WTC11 (cell line): Measurements from ENCODE around the gene ADAMTS12. TPM values are rescaled to one million over a fixed set of nuclear protein-coding genes. Genes with fewer than 3 reads are reported as not detected.

ENCODE experiments used
- AR ChIP-seq: fragments of 250-450 bp; sonication (Bioruptor Pico); IDR thresholded peaks from 2 replicates; pipeline ENCODE4 v1.9.0; 2021; ENCODE audit warnings: mild to moderate bottlenecking
- ARID4B ChIP-seq: sonication (generic); formaldehyde crosslinking; IDR thresholded peaks from 2 replicates; pipeline ENCODE4 v1.8.0; 2023; ENCODE audit warnings: missing genetic modification reagents, mild to moderate bottlenecking, borderline replicate concordance
- CREM ChIP-seq: sonication (generic); formaldehyde crosslinking; IDR thresholded peaks from 2 replicates; pipeline ENCODE4 v1.8.1; 2022; ENCODE audit warnings: mild to moderate bottlenecking, missing genetic modification reagents, moderate library complexity
- ELF4 ChIP-seq: sonication (generic); formaldehyde crosslinking; IDR thresholded peaks from 2 replicates; pipeline ENCODE4 v1.8.1; 2022; ENCODE audit warnings: low read depth, mild to moderate bottlenecking, moderate library complexity, missing genetic modification reagents
- EMX1 ChIP-seq: fragments of 250-450 bp; sonication (Bioruptor Pico); IDR thresholded peaks from 2 replicates; pipeline ENCODE4 v1.8.0; 2021; ENCODE audit warnings: mild to moderate bottlenecking
- ERG ChIP-seq: fragments of 250-450 bp; sonication (Bioruptor Pico); IDR thresholded peaks from 2 replicates; pipeline ENCODE4 v1.8.0; 2021; ENCODE audit warnings: mild to moderate bottlenecking
- ESRRA ChIP-seq: sonication (generic); formaldehyde crosslinking; IDR thresholded peaks from 2 replicates; pipeline ENCODE4 v1.8.1; 2022; ENCODE audit warnings: mild to moderate bottlenecking, missing genetic modification reagents, borderline replicate concordance
- FOXP1 ChIP-seq: sonication (generic); formaldehyde crosslinking; IDR thresholded peaks from 2 replicates; pipeline ENCODE4 v1.8.0; 2022; ENCODE audit warnings: missing genetic modification reagents, mild to moderate bottlenecking, moderate library complexity, borderline replicate concordance
- GABPB1 ChIP-seq: sonication (generic); formaldehyde crosslinking; IDR thresholded peaks from 2 replicates; pipeline ENCODE4 v1.8.1; 2023; ENCODE audit warnings: mild to moderate bottlenecking, missing genetic modification reagents
- GRHL2 ChIP-seq: fragments of 250-450 bp; sonication (Bioruptor Pico); IDR thresholded peaks from 2 replicates; pipeline ENCODE4 v1.8.0; 2022; ENCODE audit warnings: mild to moderate bottlenecking, moderate library complexity; ENCODE audit not compliant: insufficient replicate concordance, severe bottlenecking
- JAZF1 ChIP-seq: fragments of 250-450 bp; sonication (Bioruptor Pico); IDR thresholded peaks from 2 replicates; pipeline ENCODE4 v1.9.0; 2021; ENCODE audit warnings: moderate library complexity, mild to moderate bottlenecking, inconsistent platforms
- NR2C2 ChIP-seq: sonication (generic); formaldehyde crosslinking; IDR thresholded peaks from 2 replicates; pipeline ENCODE4 v1.8.0; 2022; ENCODE audit warnings: mild to moderate bottlenecking, missing genetic modification reagents
- PREB ChIP-seq: sonication (generic); formaldehyde crosslinking; IDR thresholded peaks from 2 replicates; pipeline ENCODE4 v1.8.1; 2022; ENCODE audit warnings: mild to moderate bottlenecking, missing genetic modification reagents, moderate library complexity, borderline replicate concordance
- RORB ChIP-seq: fragments of 250-450 bp; sonication (Bioruptor Pico); IDR thresholded peaks from 2 replicates; pipeline ENCODE4 v1.9.0; 2021; ENCODE audit warnings: mild to moderate bottlenecking
- TCF7 ChIP-seq: sonication (generic); formaldehyde crosslinking; IDR thresholded peaks from 2 replicates; pipeline ENCODE4 v1.8.0; 2022; ENCODE audit warnings: mild to moderate bottlenecking, low read depth, missing genetic modification reagents, moderate library complexity
- TP53 ChIP-seq: sonication (generic); formaldehyde crosslinking; IDR thresholded peaks from 2 replicates; pipeline ENCODE4 v1.8.1; 2023; ENCODE audit warnings: mild to moderate bottlenecking, missing genetic modification reagents
- USF1 ChIP-seq: sonication (generic); formaldehyde crosslinking; IDR thresholded peaks from 2 replicates; pipeline ENCODE4 v1.8.0; 2022; ENCODE audit warnings: mild to moderate bottlenecking, missing genetic modification reagents
- ZNF121 ChIP-seq: sonication (generic); formaldehyde crosslinking; IDR thresholded peaks from 2 replicates; pipeline ENCODE4 v1.8.0; 2023; ENCODE audit warnings: missing genetic modification reagents
- ZNF138 ChIP-seq: sonication (generic); formaldehyde crosslinking; conservative IDR thresholded peaks from 2 replicates; pipeline ENCODE4 v1.8.1; 2022; ENCODE audit warnings: mild to moderate bottlenecking, moderate library complexity, missing genetic modification reagents
- ZNF263 ChIP-seq: sonication (generic); formaldehyde crosslinking; IDR thresholded peaks from 2 replicates; pipeline ENCODE4 v1.8.1; 2022; ENCODE audit warnings: low read depth, mild to moderate bottlenecking, moderate library complexity, missing genetic modification reagents
- ZNF281 ChIP-seq: sonication (generic); formaldehyde crosslinking; IDR thresholded peaks from 2 replicates; pipeline ENCODE4 v1.8.0; 2023; ENCODE audit warnings: mild to moderate bottlenecking, missing genetic modification reagents
- ZSCAN18 ChIP-seq: fragments of 250-450 bp; sonication (Bioruptor Pico); IDR thresholded peaks from 2 replicates; pipeline ENCODE4 v2.1.2; 2022; ENCODE audit warnings: mild to moderate bottlenecking, moderate library complexity
- total RNA-seq: library from RNA; stranded (reverse); gene quantifications from 3 replicates; pipeline ENCODE4 v1.2.3, GENCODE V29; 2021
- TF ChIP-seq, protein P1 (sequence below): sonication (generic); formaldehyde crosslinking; IDR thresholded peaks from 2 replicates; pipeline ENCODE4 v1.8.1; 2023; ENCODE audit warnings: mild to moderate bottlenecking, moderate library complexity, missing genetic modification reagents

ADAMTS12 gene
- total RNA-seq, 1 experiment from 2014 or later, result 13.5 TPM

- TF ChIP-seq ERG (CRISPR knock-in tag) (no peak), ELF4 (CRISPR knock-in tag) (0 out of 2 replicates have a peak, but pooled peaks have one; percentile 91), ZSCAN18 (CRISPR knock-in tag) (no peak), FOXP1 (CRISPR knock-in tag) (peak; percentile 90), USF1 (CRISPR knock-in tag) (peak; percentile 71; the same call in 1 of the 2 replicates), GABPB1 (no peak), PREB (peak; percentile 74; the same call in 1 of the 2 replicates), RORB (no peak), ZNF263 (peak; percentile 37; the same call in 1 of the 2 replicates), TP53 (CRISPR knock-in tag) (peak; percentile 81; the same call in 1 of the 2 replicates), JAZF1 (CRISPR knock-in tag) (no peak), ZNF138 (CRISPR knock-in tag) (no peak), GRHL2 (no peak), ARID4B (peak; percentile 97), AR (CRISPR knock-in tag) (no peak), ESRRA (peak; percentile 76; the same call in 1 of the 2 replicates), CREM (CRISPR knock-in tag) (peak; percentile 85), EMX1 (no peak), NR2C2 (CRISPR knock-in tag) (no peak), ZNF121 (CRISPR knock-in tag) (no peak), TCF7 (CRISPR knock-in tag) (no peak), ZNF281 (CRISPR knock-in tag) (no peak)
- TF ChIP-seq, protein P1, sequence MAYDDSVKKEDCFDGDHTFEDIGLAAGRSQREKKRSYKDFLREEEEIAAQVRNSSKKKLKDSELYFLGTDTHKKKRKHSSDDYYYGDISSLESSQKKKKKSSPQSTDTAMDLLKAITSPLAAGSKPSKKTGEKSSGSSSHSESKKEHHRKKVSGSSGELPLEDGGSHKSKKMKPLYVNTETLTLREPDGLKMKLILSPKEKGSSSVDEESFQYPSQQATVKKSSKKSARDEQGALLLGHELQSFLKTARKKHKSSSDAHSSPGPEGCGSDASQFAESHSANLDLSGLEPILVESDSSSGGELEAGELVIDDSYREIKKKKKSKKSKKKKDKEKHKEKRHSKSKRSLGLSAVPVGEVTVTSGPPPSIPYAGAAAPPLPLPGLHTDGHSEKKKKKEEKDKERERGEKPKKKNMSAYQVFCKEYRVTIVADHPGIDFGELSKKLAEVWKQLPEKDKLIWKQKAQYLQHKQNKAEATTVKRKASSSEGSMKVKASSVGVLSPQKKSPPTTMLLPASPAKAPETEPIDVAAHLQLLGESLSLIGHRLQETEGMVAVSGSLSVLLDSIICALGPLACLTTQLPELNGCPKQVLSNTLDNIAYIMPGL, result no peak
Observed at GRCh38 chr5:33936004-33936380, 44.2 kb upstream of the ADAMTS12 start (continued).
